NCI-H128 (cell line): ENCODE data around the gene RMI2.
"Not testable (repeated sequence)": the region's sequence is repeated elsewhere in the genome, so short reads cannot be mapped to it uniquely, and the experiment has no call there.

Experiments
- DNase-seq: peaks from one replicate; lab custom pipeline; 2025; ENCODE audit not compliant: unreplicated experiment; lab: John Stamatoyannopoulos, UW

Gene RMI2

GRCh38 chr16:11350921-11351335 lies 5.7 kb downstream of the RMI2 start:
- DNase-seq = no peak

- DNase-seq = no peak
Measured at GRCh38 chr16:11353158-11353557, 7.9 kb downstream of the RMI2 start.

DNA sequence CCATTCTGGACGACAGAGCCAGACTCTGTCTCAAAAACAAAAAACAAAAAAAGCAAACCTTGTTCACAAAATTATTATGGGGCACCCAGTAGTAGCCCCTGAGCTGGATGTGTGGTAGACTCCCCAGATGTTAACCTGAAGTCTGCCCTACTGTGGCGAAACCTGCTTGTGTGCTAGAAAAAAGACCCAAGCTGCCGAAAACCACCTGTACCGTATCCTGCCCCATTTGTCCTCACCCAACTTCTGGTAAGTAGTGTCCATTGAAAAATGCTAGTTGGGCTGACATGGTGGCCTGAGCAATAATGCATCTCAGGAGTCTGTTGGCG lies 9.1 kb downstream of the RMI2 start:
- no peak for DNase-seq

DNA sequence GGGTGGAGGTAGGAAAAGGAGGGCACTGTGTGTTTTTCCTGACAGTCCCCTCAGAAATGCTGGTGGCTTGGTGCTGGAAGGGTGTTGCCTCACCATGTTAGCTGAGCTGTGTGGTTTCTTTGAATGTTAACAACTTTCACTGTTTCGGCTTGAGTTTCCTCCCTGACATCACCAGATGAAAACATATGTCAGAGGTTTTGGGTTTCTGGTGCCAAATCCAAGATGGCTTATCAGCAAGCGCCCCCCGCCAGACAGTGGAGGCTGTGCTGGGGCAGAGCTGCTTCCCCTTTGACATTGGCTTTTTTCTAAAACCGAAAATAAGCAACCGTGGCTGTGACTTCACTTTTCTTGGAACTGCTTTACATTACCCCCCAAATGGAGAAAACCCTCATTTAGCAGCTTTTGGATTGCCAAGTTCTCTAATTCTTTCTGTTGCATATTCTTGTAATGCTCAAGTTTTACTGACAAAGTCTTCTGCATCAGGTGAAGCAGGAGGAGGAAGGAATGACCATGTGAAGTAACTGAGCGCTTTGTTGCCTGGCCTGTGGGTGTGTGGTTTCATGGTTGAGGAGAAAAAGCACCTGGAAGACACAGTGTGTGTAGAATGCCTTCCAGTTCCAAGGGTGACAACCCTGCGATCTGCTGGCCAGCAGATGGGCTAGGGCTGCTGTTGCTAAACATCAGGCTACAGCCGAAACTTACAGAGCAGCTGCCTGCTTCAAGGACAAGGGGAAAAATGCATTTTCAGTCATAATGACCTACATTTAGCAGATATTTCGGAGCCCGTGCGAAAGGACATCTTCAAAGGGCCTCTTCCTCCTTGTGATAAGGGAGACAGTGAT lies 9.7 kb downstream of the RMI2 start:
- DNase-seq = no peak

DNA sequence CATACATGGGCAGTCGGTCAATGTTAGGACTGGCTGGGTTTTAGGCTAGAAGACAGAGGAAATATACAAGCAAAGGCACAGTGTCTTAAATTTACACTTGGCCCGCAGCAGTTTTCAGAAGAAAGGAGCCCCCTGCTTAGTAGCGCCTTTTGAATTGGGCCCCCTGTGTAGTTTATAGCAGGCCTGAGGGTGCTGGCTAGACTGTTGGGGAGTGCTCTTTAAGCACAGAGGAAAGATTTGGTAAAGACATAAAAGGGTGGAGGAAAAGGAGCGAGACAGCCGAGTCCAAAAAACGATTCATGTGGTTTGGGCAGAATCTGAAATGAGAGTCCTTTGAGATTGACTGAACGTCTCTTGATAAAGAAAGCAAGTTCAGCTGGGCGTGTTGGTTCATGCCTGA lies 10.6 kb downstream of the RMI2 start:
- DNase-seq = no peak

DNA sequence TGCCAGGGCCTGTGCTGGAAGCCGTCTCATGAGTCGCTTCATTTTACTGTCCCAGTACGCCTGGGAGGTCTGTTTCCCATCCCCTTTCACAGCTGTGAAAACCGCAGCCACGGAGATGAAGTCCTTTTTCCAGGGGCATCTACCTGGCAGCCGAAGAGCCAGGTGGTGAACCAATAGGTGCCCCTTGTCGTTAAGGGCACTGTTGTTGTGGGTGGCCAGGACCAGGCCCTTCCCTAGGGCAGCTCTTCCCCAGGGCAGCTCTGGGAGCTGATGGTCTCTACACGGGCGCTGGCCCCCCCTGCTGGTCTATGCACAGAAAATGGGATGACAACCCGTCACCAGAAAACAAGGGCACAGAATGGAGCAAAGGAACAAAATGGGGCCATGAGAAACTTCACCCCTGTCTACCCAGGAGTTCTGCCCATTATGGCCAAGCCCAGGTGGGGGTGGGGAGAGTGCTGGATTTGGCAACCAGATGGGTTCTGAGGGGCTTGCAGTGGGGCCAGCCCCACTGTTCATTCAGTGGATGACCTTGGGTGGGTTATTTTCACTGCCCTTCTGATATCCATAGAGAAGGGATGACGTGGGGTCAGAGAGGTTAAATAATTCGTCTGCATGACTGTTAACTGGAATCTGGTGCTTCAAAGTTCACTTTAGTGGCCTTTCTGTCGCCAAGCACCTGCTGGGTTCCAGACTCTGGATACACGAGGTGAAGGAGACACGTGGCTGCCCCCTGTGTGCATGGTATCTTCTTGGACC lies 11.5 kb downstream of the RMI2 start:
- DNase-seq = no peak

- DNase-seq = no peak
Measured at GRCh38 chr16:11358531-11358930, 13.3 kb downstream of the RMI2 start.

DNA sequence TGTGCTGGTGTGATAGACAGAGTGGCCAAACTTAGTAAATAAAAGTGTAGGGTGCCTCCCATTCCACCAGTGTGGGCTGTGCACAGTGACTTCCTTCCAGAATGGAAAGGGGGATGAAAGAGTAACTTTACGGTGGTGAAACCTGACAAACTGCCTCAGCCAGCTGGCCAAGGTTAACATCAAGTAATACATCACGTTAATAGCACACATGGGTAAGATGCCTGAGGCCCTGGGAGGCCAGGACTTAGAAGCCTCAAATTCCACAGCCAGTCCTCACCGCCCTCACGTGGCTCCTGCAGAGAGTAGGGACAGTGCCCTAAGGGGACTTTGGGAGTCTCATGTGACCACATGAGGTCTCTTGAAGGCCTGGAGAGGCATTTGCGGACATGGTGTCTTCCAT lies 14.1 kb downstream of the RMI2 start:
- DNase-seq = no peak

GRCh38 chr16:11360641-11361373 lies 15.5 kb downstream of the RMI2 start:
- DNase-seq = no peak

- DNase-seq = no peak
Measured at GRCh38 chr16:11361701-11362451, 16.6 kb downstream of the RMI2 start.

DNA sequence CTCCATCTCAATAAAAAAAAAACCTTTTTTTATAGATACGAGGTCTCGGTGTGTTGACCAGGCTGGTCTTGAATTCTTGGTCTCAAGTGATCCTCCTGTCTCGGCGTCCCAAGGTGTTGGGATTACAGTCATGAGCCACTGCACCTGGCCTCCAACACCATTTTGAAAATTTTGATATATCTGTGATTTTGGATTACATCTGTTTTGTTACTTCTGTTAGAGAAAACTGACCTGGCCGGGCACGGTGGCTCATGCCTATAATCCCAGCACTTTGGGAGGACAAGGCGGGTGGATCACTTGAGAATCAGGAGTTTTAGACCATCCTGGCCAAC lies 18.6 kb downstream of the RMI2 start:
- DNase-seq = no peak

- DNase-seq = no peak
Measured at GRCh38 chr16:11367483-11367906, 22.2 kb downstream of the RMI2 start.

- no peak for DNase-seq
Measured at GRCh38 chr16:11370084-11370931, 25.0 kb downstream of the RMI2 start.

- not testable (repeated sequence) for DNase-seq
Measured at GRCh38 chr16:11370932-11371279, 25.6 kb downstream of the RMI2 start.

GRCh38 chr16:11372073-11372828 lies 27.0 kb downstream of the RMI2 start:
- no peak for DNase-seq

DNA sequence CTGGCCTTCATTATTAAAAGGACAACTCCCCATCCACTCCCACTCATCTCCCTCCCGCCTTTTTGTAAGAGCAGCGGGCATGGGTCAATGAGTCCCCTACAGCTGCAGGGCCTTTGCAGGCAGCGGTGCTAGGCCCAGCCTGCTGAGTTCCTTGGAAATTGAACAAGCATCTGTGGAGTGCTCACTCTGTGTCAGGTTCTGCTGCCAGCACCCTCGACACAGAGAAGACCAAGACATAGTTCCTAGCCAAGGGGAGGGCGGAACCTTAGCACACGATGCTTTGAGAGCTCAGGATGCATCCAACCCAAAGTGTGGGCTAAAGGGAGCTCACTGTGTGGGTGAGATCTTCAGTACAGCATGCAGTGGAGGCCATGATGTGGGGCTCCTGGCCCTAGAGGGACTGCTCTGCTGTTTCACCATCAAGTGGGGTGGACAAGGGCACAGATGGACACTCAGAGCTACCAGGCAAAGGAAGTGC lies 27.6 kb downstream of the RMI2 start:
- no peak for DNase-seq

GRCh38 chr16:11374255-11374654 lies 29.0 kb downstream of the RMI2 start:
- DNase-seq = no peak

- no peak for DNase-seq
Measured at GRCh38 chr16:11377154-11377553, 31.9 kb downstream of the RMI2 start.

DNA sequence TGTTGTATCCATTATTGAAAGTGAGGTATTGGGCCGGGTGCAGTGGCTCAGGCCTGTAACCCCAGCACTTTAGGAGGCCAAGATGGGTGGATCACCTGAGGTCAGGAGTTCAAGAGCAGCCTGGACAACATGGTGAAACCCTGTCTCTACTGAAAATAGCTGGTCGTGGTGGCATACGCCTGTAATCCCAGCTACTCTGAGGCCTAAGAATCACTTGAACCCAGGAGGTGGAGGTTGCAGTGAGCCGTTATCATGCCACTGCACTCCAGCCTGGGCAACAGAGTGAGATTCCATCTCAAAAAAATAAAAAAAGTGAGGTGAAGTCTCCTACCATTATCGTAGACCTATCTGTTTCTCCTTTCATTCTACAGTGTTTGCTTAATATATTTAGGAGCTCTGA lies 33.7 kb downstream of the RMI2 start:
- DNase-seq = not testable (repeated sequence)

DNA sequence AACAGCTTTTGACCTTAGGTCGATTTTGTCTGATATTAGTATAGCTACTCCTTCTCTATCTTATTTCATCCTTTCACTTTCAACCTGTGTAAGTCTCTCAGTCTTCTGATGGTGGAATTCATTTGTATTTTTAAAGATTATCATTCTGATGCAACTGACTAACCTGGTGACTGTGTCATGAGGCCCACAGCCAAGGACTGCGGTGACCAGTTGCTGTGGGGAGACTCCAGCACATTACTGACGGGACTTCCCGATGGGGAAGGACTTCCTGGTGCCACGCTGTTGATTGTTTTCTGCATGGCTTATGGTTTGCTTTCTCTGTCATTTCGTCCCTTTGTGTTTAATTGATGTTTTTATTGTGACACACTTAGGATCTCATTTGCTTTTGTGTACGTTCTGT lies 34.2 kb downstream of the RMI2 start:
- no peak for DNase-seq
